B cell (primary cell): ENCODE data around the gene SLC35E1. TPM values are rescaled to one million over a fixed set of nuclear protein-coding genes. Genes with fewer than 3 reads are reported as not detected.

Source experiments
- ATAC-seq: fragments of 200-7000 bp; cut with Tn5 transposase; one replicate; pipeline ENCODE4 v1.10.0; 2021; ENCODE audit warnings: low read depth, mild to moderate bottlenecking, moderate number of reproducible peaks, moderate library complexity
- CTCF ChIA-PET: fragments of 350-600 bp; sonication (Branson Sonifier 250); formaldehyde crosslinking; loops from one replicate; lab custom pipeline; 2021; ENCODE audit warnings: antibody characterized with exemption, inconsistent platforms; lab: Charles Lee
- POLR2A ChIA-PET: fragments of 350-600 bp; sonication (Branson Sonifier 250); formaldehyde crosslinking; loops from one replicate; lab custom pipeline; 2021; ENCODE audit warnings: antibody characterized with exemption; lab: Charles Lee
- DNase-seq: peaks from one replicate; pipeline ENCODE4 v3.0.0; 2013
- H2AFZ ChIP-seq: 2 replicates; pipeline ENCODE4 v1.6.1; 2012; ENCODE audit warnings: mild to moderate bottlenecking, low read depth, low read length; ENCODE audit not compliant: insufficient read depth, poor library complexity, severe bottlenecking
- H3K27ac ChIP-seq, 2 donors: 1 replicate in 1 of 2; 2 replicates in 1 of 2; pipeline ENCODE4 v1.5.1; 2012 to 2013; ENCODE audit warnings: low read length in 2 of 2, mild to moderate bottlenecking in 2 of 2, moderate library complexity in 1 of 2
- H3K27me3 ChIP-seq, 4 experiments: fragments of 200-600 bp in 1 of 4; sonication (generic) in 1 of 4; replicated peaks in 1 of 4; 1 replicate in 2 of 4; 2 replicates in 2 of 4; pipeline versions ENCODE4 v1.6.1 to v1.7.0; 2013 to 2016; ENCODE audit warnings: low read length in 3 of 4, mild to moderate bottlenecking in 2 of 4, mixed read lengths in 1 of 4, moderate library complexity in 1 of 4; ENCODE audit not compliant: insufficient read depth in 4 of 4, control insufficient read depth in 3 of 4; ENCODE audit errors: control extremely low read depth in 1 of 4
- H3K36me3 ChIP-seq, 2 experiments: replicated peaks in 1 of 2; 1 replicate in 1 of 2; 2 replicates in 1 of 2; pipeline versions ENCODE4 v1.6.1 to v1.7.1; 2013; ENCODE audit warnings: low read length in 1 of 2; ENCODE audit not compliant: insufficient read depth in 2 of 2, control insufficient read depth in 1 of 2; ENCODE audit errors: control extremely low read depth in 1 of 2, extremely low read depth in 1 of 2
- H3K4me1 ChIP-seq, 2 donors: fragments of 200-600 bp in 1 of 2; sonication (generic) in 1 of 2; 1 replicate in 1 of 2; 2 replicates in 1 of 2; pipeline versions ENCODE4 v1.5.1 to v1.6.1; 2013 to 2017; ENCODE audit warnings: low read length in 2 of 2; ENCODE audit not compliant: control insufficient read depth in 2 of 2, insufficient read depth in 2 of 2
- H3K4me2 ChIP-seq: replicated peaks from 2 replicates; pipeline ENCODE3; 2012; ENCODE audit warnings: mild to moderate bottlenecking, low read depth, low read length; ENCODE audit not compliant: poor library complexity, severe bottlenecking
- H3K4me3 ChIP-seq, 5 experiments: fragments of 200-600 bp in 1 of 5; sonication (generic) in 1 of 5; 1 replicate in 3 of 5; 2 replicates in 2 of 5; pipeline versions ENCODE4 v1.5.1 to v1.7.0; 2011 to 2016; ENCODE audit warnings: low read length in 4 of 5, mild to moderate bottlenecking in 4 of 5, low read depth in 2 of 5, control low read depth in 1 of 5, moderate library complexity in 1 of 5; ENCODE audit not compliant: insufficient read depth in 1 of 5; ENCODE audit errors: control extremely low read depth in 1 of 5, extremely low read depth in 1 of 5
- H3K79me2 ChIP-seq: fragments of 200-600 bp; sonication (generic); one replicate; pipeline ENCODE4 v1.6.0; 2016; ENCODE audit warnings: low read length; ENCODE audit not compliant: control insufficient read depth, insufficient read depth
- H3K9ac ChIP-seq: fragments of 200-600 bp; sonication (generic); 2 replicates; pipeline ENCODE4 v1.6.1; 2017; ENCODE audit warnings: mild to moderate bottlenecking, low read length, moderate library complexity
- H3K9me3 ChIP-seq, 3 donors: one replicate each; pipeline versions ENCODE4 v1.6.1 to v1.7.1; 2013; ENCODE audit warnings: low read length in 2 of 3; ENCODE audit not compliant: control insufficient read depth in 2 of 3, insufficient read depth in 1 of 3; ENCODE audit errors: control extremely low read depth in 1 of 3
- H4K20me1 ChIP-seq: 2 replicates; pipeline ENCODE4 v1.6.0; 2012; ENCODE audit warnings: mild to moderate bottlenecking, low read length; ENCODE audit not compliant: insufficient read depth, control insufficient read depth, poor library complexity, severe bottlenecking
- H3K27ac Mint-ChIP-seq: one replicate; pipeline ENCODE4 v1.8.0; 2021; ENCODE audit warnings: mixed read lengths
- H3K27me3 Mint-ChIP-seq: one replicate; pipeline ENCODE4 v1.8.0; 2021; ENCODE audit warnings: mixed read lengths
- H3K4me1 Mint-ChIP-seq: one replicate; pipeline ENCODE4 v1.8.0; 2021; ENCODE audit warnings: mixed read lengths
- H3K4me3 Mint-ChIP-seq: one replicate; pipeline ENCODE4 v1.8.0; 2021; ENCODE audit warnings: mixed read lengths
- H3K9me3 Mint-ChIP-seq: one replicate; pipeline ENCODE4 v1.8.0; 2022; ENCODE audit warnings: mixed read lengths; ENCODE audit not compliant: insufficient read depth
- CTCF ChIP-seq: fragments of 200-600 bp; IDR thresholded peaks from one replicate; pipeline ENCODE4 v1.8.0; 2022; ENCODE audit warnings: antibody characterized with exemption, mild to moderate bottlenecking
- EZH2 ChIP-seq: IDR thresholded peaks from 2 replicates; pipeline ENCODE4 v1.6.1; 2012; ENCODE audit warnings: borderline replicate concordance, low read depth, mild to moderate bottlenecking, moderate library complexity, low read length; ENCODE audit not compliant: insufficient read depth, poor library complexity, severe bottlenecking
- WGBS: methylation state at CpG from one replicate; pipeline ENCODE4 v1.1.5; 2013; ENCODE audit warnings: missing lambda C conversion rate; ENCODE audit not compliant: insufficient coverage; 5-methylcytosine and 5-hydroxymethylcytosine counted together
- intact Hi-C: fragments of 100-400 bp; cut with micrococcal nuclease; formaldehyde crosslinking; loops from one replicate; pipeline ENCODE4 v1.10.0; 2022
- polyA plus RNA-seq: library from polyadenylated mRNA; depleted of rRNA; stranded (reverse); fragments of >200 nt; gene quantifications from 2 replicates; pipeline ENCODE4 v1.2.3, GENCODE V29; 2012
- total RNA-seq, 2 donors: library from RNA; stranded (reverse); fragments of 120-200 nt in 1 of 2; gene quantifications; 1 replicate in 1 of 2; 2 replicates in 1 of 2; pipeline versions ENCODE4 v1.2.3 to v1.2.4, GENCODE V29; 2013 to 2022

The SLC35E1 gene
- total and polyA plus RNA-seq, 2 donors (not counting 1 experiment from before 2014, with no cell fraction given): 23.4 to 46.8 TPM

DNA sequence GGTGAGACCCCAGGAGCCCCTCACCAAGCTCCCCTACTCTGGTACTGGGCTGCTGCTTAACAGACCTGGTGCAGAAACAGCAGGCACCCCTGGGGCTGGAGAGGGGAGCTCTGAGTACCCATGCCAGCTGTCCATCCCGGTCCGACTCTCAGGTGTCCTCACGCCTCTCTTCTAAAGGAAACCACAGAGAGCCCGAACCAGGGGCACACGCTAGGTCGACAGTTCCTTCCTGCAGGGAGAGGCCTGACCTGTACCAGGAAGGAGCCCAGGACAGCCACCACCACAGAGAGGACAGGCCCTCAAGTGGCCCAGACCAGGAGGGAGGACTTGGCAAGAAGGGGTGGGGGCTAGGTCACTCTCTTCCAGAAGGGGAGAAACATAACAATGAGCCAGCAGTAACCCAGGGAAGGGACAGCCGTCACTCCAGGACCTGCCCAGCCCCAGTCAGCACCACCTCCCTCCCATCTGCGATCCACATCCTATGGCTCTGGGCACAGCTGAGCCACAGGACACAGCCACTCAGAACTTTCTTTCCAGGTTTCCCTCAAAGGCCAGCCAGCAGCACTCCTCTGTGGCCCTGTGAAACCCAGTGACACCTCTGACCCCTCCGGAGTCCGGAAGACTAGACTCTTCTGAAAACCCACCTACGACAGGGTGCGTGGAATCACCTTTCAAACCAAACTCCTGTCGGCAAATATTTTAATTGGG, 13.0 kb upstream of the SLC35E1 start:
- Mint-ChIP-seq H3K4me1 (peaks cover 91% of the 10 kb centered on the region), H3K27me3 (no peaks in the 10 kb centered on the region), H3K9me3 (no peaks in the 10 kb centered on the region), H3K27ac (peak overlapping the region; percentile 100), H3K4me3 (peak overlapping the region; percentile 97)
- peak overlapping the region; percentile 98 to 99 for H3K27ac ChIP-seq
- H3K9ac ChIP-seq: peak overlapping the region; percentile 89
- no peak overlapping the region for H2AFZ ChIP-seq
- H3K27me3 ChIP-seq: no peaks in the 10 kb centered on the region
- peaks cover 70 to 88% of the 10 kb centered on the region in 2 donors for H3K4me1 ChIP-seq
- peaks cover 0 to 4% of the 10 kb centered on the region in 2 experiments for H3K36me3 ChIP-seq
- ChIA-PET CTCF (interaction anchor here (1.0 to 2.7 kb wide), 7 partner anchors 12 to 203 kb away, joined by 3 to 18 read pairs (median 8); partner anchors contain the start of genes C19orf44, MED26, SLC35E1 and SMIM7), POLR2A (interaction anchor here (0.6 to 7.0 kb wide), 20 partner anchors 8 to 636 kb away, joined by 3 to 73 read pairs (median 4); partner anchors contain the start of genes HSH2D, MED26, SLC35E1 and SMIM7)
- TF ChIP-seq EZH2: no peak
- TF ChIP-seq CTCF: no peak
- H3K9me3 ChIP-seq: no peaks in the 10 kb centered on the region
- H3K4me2 ChIP-seq: peak overlapping the region; percentile 88
- no peak for DNase-seq
- H3K4me3 ChIP-seq: peak overlapping the region; percentile 68 to 93 (median 85)
- ATAC-seq: no peak
- peaks cover 53% of the 10 kb centered on the region for H4K20me1 ChIP-seq
- H3K79me2 ChIP-seq: peaks cover 88% of the 10 kb centered on the region
- 33% methylated on average over 9 of the region's 13 CpGs for WGBS
- intact Hi-C loops: loop anchor here (5.0 to 10.0 kb wide), 5 partner anchors 218 to 722 kb away; partner anchors contain the start of genes DDA1, HSH2D, MRPL34 and RAB8A
